ENCODE data around the gene CCNL2. TPM values are rescaled to one million over a fixed set of nuclear protein-coding genes. Genes with fewer than 3 reads are reported as not detected.
"Not testable (repeated sequence)": the region's sequence is repeated elsewhere in the genome, so short reads cannot be mapped to it uniquely, and the experiment has no call there.

Gene CCNL2
- total and polyA plus RNA-seq, 2 experiments from 2014 or later: 230 to 301 TPM

- Histone ChIP-seq H3K36me3 (peaks cover 4% of the 10 kb centered on the region), H3K4me1 (ENCODE audit: low read depth) (peaks cover 5% of the 10 kb centered on the region), H3K27ac (no peak overlapping the region), H3K9me3 (ENCODE audit: low read depth) (no peaks in the 10 kb centered on the region), H3K27me3 (no peaks in the 10 kb centered on the region), H3K4me3 (no peak overlapping the region)
- TF ChIP-seq, protein P1, sequence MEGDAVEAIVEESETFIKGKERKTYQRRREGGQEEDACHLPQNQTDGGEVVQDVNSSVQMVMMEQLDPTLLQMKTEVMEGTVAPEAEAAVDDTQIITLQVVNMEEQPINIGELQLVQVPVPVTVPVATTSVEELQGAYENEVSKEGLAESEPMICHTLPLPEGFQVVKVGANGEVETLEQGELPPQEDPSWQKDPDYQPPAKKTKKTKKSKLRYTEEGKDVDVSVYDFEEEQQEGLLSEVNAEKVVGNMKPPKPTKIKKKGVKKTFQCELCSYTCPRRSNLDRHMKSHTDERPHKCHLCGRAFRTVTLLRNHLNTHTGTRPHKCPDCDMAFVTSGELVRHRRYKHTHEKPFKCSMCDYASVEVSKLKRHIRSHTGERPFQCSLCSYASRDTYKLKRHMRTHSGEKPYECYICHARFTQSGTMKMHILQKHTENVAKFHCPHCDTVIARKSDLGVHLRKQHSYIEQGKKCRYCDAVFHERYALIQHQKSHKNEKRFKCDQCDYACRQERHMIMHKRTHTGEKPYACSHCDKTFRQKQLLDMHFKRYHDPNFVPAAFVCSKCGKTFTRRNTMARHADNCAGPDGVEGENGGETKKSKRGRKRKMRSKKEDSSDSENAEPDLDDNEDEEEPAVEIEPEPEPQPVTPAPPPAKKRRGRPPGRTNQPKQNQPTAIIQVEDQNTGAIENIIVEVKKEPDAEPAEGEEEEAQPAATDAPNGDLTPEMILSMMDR (IDR thresholded peaks at IDR 0.05; ENCODE audit: low read depth, low read length): peak; percentile 94
- peak; percentile 60 to 76 for DNase-seq (ENCODE audit: low read depth in 1 of 2, low spot score in 1 of 2)
These were observed 27.1 kb downstream of the CCNL2 start for GRCh38 chr1:1371746-1372711.

- TF ChIP-seq, protein P1 (IDR thresholded peaks at IDR 0.05; ENCODE audit: low read depth, low read length): no peak
- no peaks in the 10 kb centered on the region for H3K27me3 ChIP-seq
- peaks cover 5% of the 10 kb centered on the region for H3K4me1 ChIP-seq (ENCODE audit: low read depth)
- DNase-seq (ENCODE audit: low read depth in 1 of 2, low spot score in 1 of 2): peak in 1 of 2 donors; percentile 24
- peaks cover 4% of the 10 kb centered on the region for H3K36me3 ChIP-seq
- no peaks in the 10 kb centered on the region for H3K9me3 ChIP-seq (ENCODE audit: low read depth)
- H3K4me3 ChIP-seq: no peak overlapping the region
- H3K27ac ChIP-seq: no peak overlapping the region
These were observed 27.8 kb downstream of the CCNL2 start for GRCh38 chr1:1371364-1371745.

DNA sequence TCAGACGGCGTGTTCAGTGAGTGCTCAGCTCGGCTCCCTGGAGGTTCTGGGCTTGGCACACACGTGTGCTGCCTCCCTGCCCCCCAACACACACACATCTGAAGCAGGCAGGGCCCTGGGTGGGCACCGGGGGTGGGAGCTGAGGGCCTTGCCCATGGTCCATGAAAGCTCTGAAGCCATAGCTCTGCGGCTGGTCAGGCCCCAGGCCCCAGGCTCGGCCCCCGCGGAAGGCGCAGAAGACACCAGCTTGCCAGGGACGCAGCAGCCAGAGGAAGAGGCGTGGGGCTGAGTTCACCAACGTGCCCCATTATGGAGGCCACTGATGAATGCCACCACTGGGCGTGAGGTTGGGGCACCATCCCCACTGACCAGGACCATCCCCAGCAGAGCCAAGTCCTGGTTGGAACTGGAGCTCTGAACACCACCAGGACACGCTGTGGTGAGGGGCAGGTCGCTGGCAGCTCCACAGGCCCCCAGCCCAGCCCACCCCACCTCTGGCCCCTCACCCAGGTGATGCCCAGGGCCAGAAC, 28.3 kb downstream of the CCNL2 start:
- no peak for DNase-seq (ENCODE audit: low read depth in 1 of 2, low spot score in 1 of 2)
- peaks cover 5% of the 10 kb centered on the region for H3K4me1 ChIP-seq (ENCODE audit: low read depth)
- no peak overlapping the region for H3K27ac ChIP-seq
- H3K4me3 ChIP-seq: no peak overlapping the region
- no peaks in the 10 kb centered on the region for H3K27me3 ChIP-seq
- peaks cover 4% of the 10 kb centered on the region for H3K36me3 ChIP-seq
- TF ChIP-seq, protein P1 (IDR thresholded peaks at IDR 0.05; ENCODE audit: low read depth, low read length): no peak
- H3K9me3 ChIP-seq (ENCODE audit: low read depth): no peaks in the 10 kb centered on the region

GRCh38 chr1:1370094-1370493, 29.0 kb downstream of the CCNL2 start:
- not testable (repeated sequence) for H3K27ac ChIP-seq; H3K9me3 ChIP-seq (ENCODE audit: low read depth); H3K4me3 ChIP-seq; DNase-seq (ENCODE audit: low read depth in 1 of 2, low spot score in 1 of 2); H3K36me3 ChIP-seq; H3K4me1 ChIP-seq (ENCODE audit: low read depth); H3K27me3 ChIP-seq

GRCh38 chr1:1367315-1367714, 31.8 kb downstream of the CCNL2 start:
- Histone ChIP-seq H3K4me3 (no peak overlapping the region), H3K36me3 (no peaks in the 10 kb centered on the region), H3K4me1 (ENCODE audit: low read depth) (no peaks in the 10 kb centered on the region), H3K27ac (no peak overlapping the region), H3K27me3 (no peaks in the 10 kb centered on the region), H3K9me3 (ENCODE audit: low read depth) (no peaks in the 10 kb centered on the region)
- no peak for DNase-seq (ENCODE audit: low read depth in 1 of 2, low spot score in 1 of 2)
- TF ChIP-seq, protein P1 (IDR thresholded peaks at IDR 0.05; ENCODE audit: low read depth, low read length): no peak

DNA sequence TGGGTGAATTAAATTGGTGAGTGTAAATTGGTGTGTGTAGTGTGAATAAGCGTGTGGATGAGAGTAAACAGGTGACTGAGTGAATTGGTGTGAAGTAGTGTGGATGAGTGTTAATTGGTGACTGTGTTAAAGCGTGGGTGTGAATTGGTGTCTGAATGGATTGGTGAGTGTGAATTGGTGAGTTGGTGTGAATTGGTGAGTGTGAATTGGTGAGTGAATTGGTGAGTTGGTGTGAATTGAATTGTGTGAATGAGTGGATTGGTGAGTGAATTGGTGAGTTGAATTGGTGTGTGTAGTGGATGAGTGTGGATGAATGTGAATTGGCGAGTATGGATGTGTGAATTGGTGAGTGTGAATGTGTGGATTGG, 32.5 kb downstream of the CCNL2 start:
- Histone ChIP-seq H3K27ac (no peak overlapping the region), H3K4me1 (ENCODE audit: low read depth) (peaks cover 3% of the 10 kb centered on the region), H3K27me3 (no peaks in the 10 kb centered on the region), H3K4me3 (no peak overlapping the region), H3K9me3 (ENCODE audit: low read depth) (no peaks in the 10 kb centered on the region), H3K36me3 (no peaks in the 10 kb centered on the region)
- TF ChIP-seq, protein P1 (IDR thresholded peaks at IDR 0.05; ENCODE audit: low read depth, low read length): no peak
- no peak for DNase-seq (ENCODE audit: low read depth in 1 of 2, low spot score in 1 of 2)

All from cardiac muscle cell (in vitro differentiated cells and primary cell).